Colonic mucosa (tissue), 4 donors: Measurements from ENCODE around the gene ARSI. TPM values are rescaled to one million over a fixed set of nuclear protein-coding genes. Genes with fewer than 3 reads are reported as not detected.

ENCODE experiments used
- DNase-seq: peaks from one replicate; pipeline ENCODE4 v3.0.0-alpha.2; 2020
- H3K27ac ChIP-seq: fragments of 200-600 bp; one replicate; pipeline ENCODE4 v1.8.0; 2021
- H3K27me3 ChIP-seq: fragments of 200-600 bp; one replicate; pipeline ENCODE4 v1.8.0; 2021
- H3K36me3 ChIP-seq: fragments of 200-600 bp; one replicate; pipeline ENCODE4 v1.8.0; 2021
- H3K4me1 ChIP-seq: fragments of 200-600 bp; one replicate; pipeline ENCODE4 v1.8.0; 2021; ENCODE audit warnings: mild to moderate bottlenecking
- H3K4me3 ChIP-seq: fragments of 200-600 bp; one replicate; pipeline ENCODE4 v1.8.0; 2021
- H3K9ac ChIP-seq, 2 donors: one replicate each; pipeline ENCODE4 v1.7.0; 2013; ENCODE audit warnings: control low read depth in 2 of 2, low read depth in 2 of 2, low read length in 2 of 2
- H3K9me3 ChIP-seq: fragments of 200-600 bp; one replicate; pipeline ENCODE4 v1.8.0; 2021
- intact Hi-C: fragments of 100-400 bp; cut with DNase I; formaldehyde crosslinking; loops from one replicate; pipeline ENCODE4 v1.14.1; 2022
- total RNA-seq, 2 donors: library from RNA; stranded (reverse); fragmentation: NEBNext Ultra II Directional in 1 of 2; extraction: Animal tissue kit (Norgen Biotek cat#: 25700) in 1 of 2; gene quantifications; one replicate each; pipeline ENCODE4 v1.2.1, GENCODE V29; 2021
- TF ChIP-seq, protein P1 (sequence below): fragments of 200-600 bp; IDR thresholded peaks from one replicate; pipeline ENCODE4 v1.8.0; 2022; ENCODE audit warnings: antibody characterized with exemption, mild to moderate bottlenecking
- donor health status: healthy.
- donor health status: DM: no; HTN: no; CAD: no.
- donor health status: DM: no; HTN: no; CAD: no.

ARSI gene
- total RNA-seq, 2 donors from 2014 or later, result 0.17 to 0.69 TPM

DNA sequence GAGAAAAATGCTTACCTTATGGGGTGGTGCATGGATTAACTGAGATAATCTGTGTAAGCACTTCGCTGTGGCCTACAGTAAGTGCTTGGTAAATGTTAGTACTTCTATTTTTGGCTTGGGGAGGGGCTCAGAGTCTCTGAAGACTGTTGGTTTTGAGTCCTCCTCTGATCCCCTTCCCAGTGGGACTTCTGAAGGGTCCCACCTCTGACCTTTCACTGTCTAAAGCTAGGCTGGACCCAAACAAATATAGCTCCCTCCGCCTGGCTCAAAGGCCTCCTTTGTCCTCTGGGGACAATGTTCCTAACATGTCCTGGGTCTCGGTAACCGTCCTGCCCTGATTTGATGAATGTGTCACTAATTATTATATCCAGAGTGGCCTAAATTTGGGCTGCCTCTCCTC is 47.9 kb downstream of the ARSI start:
- Histone ChIP-seq H3K9me3 (no peaks in the 10 kb centered on the region), H3K4me3 (no peak overlapping the region), H3K4me1 (no peaks in the 10 kb centered on the region), H3K36me3 (no peaks in the 10 kb centered on the region), H3K27ac (no peak overlapping the region), H3K27me3 (no peaks in the 10 kb centered on the region), H3K9ac (no peak overlapping the region)
- intact Hi-C loops, result no loop called here
- DNase-seq, result no peak
- TF ChIP-seq, protein P1, sequence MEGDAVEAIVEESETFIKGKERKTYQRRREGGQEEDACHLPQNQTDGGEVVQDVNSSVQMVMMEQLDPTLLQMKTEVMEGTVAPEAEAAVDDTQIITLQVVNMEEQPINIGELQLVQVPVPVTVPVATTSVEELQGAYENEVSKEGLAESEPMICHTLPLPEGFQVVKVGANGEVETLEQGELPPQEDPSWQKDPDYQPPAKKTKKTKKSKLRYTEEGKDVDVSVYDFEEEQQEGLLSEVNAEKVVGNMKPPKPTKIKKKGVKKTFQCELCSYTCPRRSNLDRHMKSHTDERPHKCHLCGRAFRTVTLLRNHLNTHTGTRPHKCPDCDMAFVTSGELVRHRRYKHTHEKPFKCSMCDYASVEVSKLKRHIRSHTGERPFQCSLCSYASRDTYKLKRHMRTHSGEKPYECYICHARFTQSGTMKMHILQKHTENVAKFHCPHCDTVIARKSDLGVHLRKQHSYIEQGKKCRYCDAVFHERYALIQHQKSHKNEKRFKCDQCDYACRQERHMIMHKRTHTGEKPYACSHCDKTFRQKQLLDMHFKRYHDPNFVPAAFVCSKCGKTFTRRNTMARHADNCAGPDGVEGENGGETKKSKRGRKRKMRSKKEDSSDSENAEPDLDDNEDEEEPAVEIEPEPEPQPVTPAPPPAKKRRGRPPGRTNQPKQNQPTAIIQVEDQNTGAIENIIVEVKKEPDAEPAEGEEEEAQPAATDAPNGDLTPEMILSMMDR, result no peak

DNA sequence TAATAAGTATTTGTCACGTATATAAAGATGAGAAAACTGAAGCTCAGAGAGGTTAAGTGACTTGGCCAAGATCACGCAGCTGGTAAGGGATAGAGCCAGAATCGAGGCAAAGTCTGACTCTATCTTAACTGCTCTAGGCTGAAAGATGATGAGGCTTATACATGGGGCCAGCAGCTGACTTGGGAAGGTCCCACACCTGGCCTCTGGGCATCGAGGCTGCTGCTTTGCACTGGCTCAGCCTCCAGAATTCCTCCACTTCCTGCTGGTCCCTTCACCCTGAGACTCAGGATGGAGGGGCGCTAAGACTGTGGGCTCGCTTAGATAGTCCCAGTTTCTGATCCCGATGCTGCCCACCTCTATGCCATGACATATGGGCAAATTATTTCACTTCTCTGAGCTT is 48.3 kb downstream of the ARSI start:
- Histone ChIP-seq H3K4me3 (no peak overlapping the region), H3K36me3 (no peaks in the 10 kb centered on the region), H3K9me3 (no peaks in the 10 kb centered on the region), H3K9ac (no peak overlapping the region), H3K4me1 (no peaks in the 10 kb centered on the region), H3K27me3 (no peaks in the 10 kb centered on the region), H3K27ac (no peak overlapping the region)
- TF ChIP-seq, protein P1, result no peak
- intact Hi-C loops, result no loop called here
- DNase-seq, result no peak

DNA sequence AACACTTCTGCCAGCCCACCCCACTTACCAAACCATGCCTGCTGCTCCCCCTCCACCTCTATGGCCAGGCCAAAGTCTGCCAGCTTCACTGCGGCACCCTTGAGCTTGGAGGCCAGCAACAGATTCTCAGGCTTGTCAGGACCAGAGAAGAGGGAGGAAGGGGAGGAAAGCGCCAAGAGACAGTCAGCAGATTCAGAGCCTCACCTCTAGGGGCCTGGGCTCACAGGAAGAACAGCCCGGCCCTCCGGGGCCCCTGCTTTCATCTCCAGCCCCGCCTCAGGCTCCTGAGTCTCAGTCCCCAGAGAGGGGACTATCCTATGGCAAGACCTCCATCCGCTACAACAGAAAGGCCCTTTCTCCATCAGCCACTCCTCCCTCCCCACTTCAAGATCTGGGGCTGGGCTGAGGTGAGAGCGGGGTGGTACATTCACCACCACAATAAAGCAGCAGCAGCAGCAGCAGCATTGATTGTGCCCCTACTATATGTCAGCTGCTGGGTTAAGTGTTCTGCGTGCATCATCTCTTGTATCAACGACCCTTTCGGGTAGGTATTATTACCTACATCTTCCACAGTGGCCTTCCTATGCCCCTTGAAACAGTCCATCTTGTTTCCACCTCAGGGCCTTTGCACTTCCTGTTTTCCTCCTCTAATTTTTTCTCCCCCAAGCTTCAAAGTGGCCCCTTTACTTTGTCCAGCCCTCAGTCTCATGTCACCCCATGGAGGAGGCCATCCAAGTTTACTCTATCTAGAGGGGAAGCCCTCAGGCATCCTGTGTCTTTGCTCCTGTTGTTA is 49.1 kb downstream of the ARSI start:
- no peak overlapping the region for H3K27ac ChIP-seq
- H3K4me3 ChIP-seq, result no peak overlapping the region
- H3K4me1 ChIP-seq, result no peaks in the 10 kb centered on the region
- H3K36me3 ChIP-seq, result no peaks in the 10 kb centered on the region
- intact Hi-C loops, result no loop called here
- no peak overlapping the region for H3K9ac ChIP-seq
- no peaks in the 10 kb centered on the region for H3K9me3 ChIP-seq
- no peaks in the 10 kb centered on the region for H3K27me3 ChIP-seq
- TF ChIP-seq, protein P1, result no peak
- DNase-seq, result no peak

DNA sequence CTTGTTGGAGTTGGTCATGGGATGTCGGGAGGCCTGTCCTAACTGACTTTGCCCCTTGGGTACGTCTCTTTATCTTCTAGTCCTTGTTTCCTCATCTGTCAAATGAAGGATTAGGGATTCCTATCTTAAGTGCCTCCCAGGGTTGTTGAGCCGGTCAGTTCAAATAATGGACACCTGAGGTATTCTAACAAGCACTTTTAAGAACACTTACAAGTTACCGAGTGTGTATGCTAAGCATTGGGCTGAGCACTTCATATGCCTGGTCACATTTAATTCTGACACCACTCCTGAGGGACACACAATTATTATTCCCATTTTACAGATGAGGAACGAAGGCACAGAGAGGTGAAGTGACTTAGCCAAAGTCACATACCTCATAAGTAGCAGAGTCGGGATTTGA is 50.2 kb downstream of the ARSI start:
- H3K36me3 ChIP-seq, result no peaks in the 10 kb centered on the region
- TF ChIP-seq, protein P1, result no peak
- H3K4me3 ChIP-seq, result no peak overlapping the region
- intact Hi-C loops, result no loop called here
- H3K27ac ChIP-seq, result no peak overlapping the region
- no peak for DNase-seq
- H3K9ac ChIP-seq, result no peak overlapping the region
- H3K9me3 ChIP-seq, result no peaks in the 10 kb centered on the region
- no peaks in the 10 kb centered on the region for H3K4me1 ChIP-seq
- no peaks in the 10 kb centered on the region for H3K27me3 ChIP-seq

DNA sequence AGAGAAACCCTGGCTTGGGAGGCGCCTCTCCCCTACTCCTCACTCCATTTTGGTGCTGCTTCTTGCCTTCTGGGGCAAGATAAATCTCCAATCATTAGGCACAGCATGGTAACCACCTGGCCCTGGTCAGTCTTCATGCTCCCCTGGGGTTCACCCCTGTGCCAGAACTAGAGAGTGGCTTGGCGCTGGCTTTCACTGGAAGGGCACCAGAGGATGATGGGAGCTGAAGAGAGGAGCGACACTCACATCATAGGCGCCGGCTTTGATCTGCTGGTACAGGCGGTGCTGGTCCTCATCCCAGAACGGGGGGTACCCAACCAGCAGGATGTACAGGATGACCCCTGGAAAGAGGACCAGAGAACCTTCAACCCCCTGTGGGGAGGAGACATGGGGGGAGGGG is 51.2 kb downstream of the ARSI start:
- Histone ChIP-seq H3K4me1 (no peaks in the 10 kb centered on the region), H3K9me3 (no peaks in the 10 kb centered on the region), H3K36me3 (no peaks in the 10 kb centered on the region), H3K9ac (no peak overlapping the region), H3K27ac (no peak overlapping the region), H3K27me3 (no peaks in the 10 kb centered on the region), H3K4me3 (no peak overlapping the region)
- intact Hi-C loops, result no loop called here
- DNase-seq, result no peak
- TF ChIP-seq, protein P1, result no peak
